IMR-90 (cell line): ENCODE data around the gene ZNF436. TPM values are rescaled to one million over a fixed set of nuclear protein-coding genes. Genes with fewer than 3 reads are reported as not detected.

ENCODE experiments used
- ATAC-seq: fragments of 200-7000 bp; cut with Tn5 transposase; 2 replicates; pipeline ENCODE4 v1.9.1; 2020; ENCODE audit warnings: low read depth, mild to moderate bottlenecking, moderate library complexity
- BruUV-seq: library from RNA; stranded (reverse); fragments of 400-500 nt; replicated peaks from 2 replicates; lab custom pipeline; 2021; lab: Mats Ljungman, UMichigan
- CTCF ChIA-PET: fragments of 300-600 bp; formaldehyde crosslinking; extraction: SDS; loops from one replicate; lab custom pipeline; 2021; ENCODE audit warnings: antibody characterized with exemption; lab: Yijun Ruan, JAX
- POLR2A ChIA-PET: fragments of 300-600 bp; sonication (Branson Sonifier 250); formaldehyde crosslinking; loops from one replicate; lab custom pipeline; 2022; ENCODE audit warnings: antibody characterized with exemption; ENCODE audit not compliant: unreplicated experiment; lab: Charles Lee
- DNase-seq: peaks from one replicate; pipeline ENCODE4 v3.0.0; 2013
- H2AFZ ChIP-seq: replicated peaks from 2 replicates; pipeline ENCODE3; 2013; ENCODE audit warnings: low read length, mild to moderate bottlenecking; ENCODE audit not compliant: poor library complexity
- H2AK5ac ChIP-seq: 2 replicates; pipeline ENCODE4 v1.6.1; 2013; ENCODE audit warnings: low read depth, low read length, inconsistent platforms
- H2AK9ac ChIP-seq: replicated peaks from 2 replicates; pipeline ENCODE3; 2013; ENCODE audit warnings: mild to moderate bottlenecking, low read depth, low read length, moderate library complexity; ENCODE audit not compliant: poor library complexity
- H2BK120ac ChIP-seq: 2 replicates; pipeline ENCODE4 v1.6.1; 2013; ENCODE audit warnings: low read depth, low read length, inconsistent platforms
- H2BK15ac ChIP-seq: 3 replicates; pipeline ENCODE4 v1.6.1; 2013; ENCODE audit warnings: low read depth, low read length, inconsistent platforms
- H2BK20ac ChIP-seq: 2 replicates; pipeline ENCODE4 v1.6.1; 2013; ENCODE audit warnings: low read depth, mild to moderate bottlenecking, inconsistent platforms, low read length, moderate library complexity
- H2BK5ac ChIP-seq: 2 replicates; pipeline ENCODE4 v1.6.1; 2013; ENCODE audit warnings: mild to moderate bottlenecking, low read depth, low read length, inconsistent platforms; ENCODE audit not compliant: poor library complexity, severe bottlenecking
- H3K14ac ChIP-seq: replicated peaks from 2 replicates; pipeline ENCODE4 v1.6.1; 2013; ENCODE audit warnings: low read depth, low read length, inconsistent platforms
- H3K18ac ChIP-seq: 2 replicates; pipeline ENCODE4 v1.6.1; 2013; ENCODE audit warnings: low read depth, low read length, control low read depth
- H3K23ac ChIP-seq: 2 replicates; pipeline ENCODE4 v1.6.1; 2013; ENCODE audit warnings: low read depth, low read length, inconsistent platforms
- H3K27ac ChIP-seq: 2 replicates; pipeline ENCODE4 v1.5.1; 2013; ENCODE audit warnings: mild to moderate bottlenecking, control low read depth, low read length; ENCODE audit not compliant: insufficient read depth
- H3K27me3 ChIP-seq: 2 replicates; pipeline ENCODE4 v1.6.1; 2013; ENCODE audit warnings: low read length; ENCODE audit not compliant: control insufficient read depth, insufficient read depth
- H3K36me3 ChIP-seq: 2 replicates; pipeline ENCODE4 v1.6.1; 2013; ENCODE audit warnings: low read length, mixed read lengths; ENCODE audit not compliant: control insufficient read depth, insufficient read depth
- H3K4ac ChIP-seq: 2 replicates; pipeline ENCODE4 v1.6.1; 2013; ENCODE audit warnings: low read depth, low read length, inconsistent platforms
- H3K4me1 ChIP-seq: 2 replicates; pipeline ENCODE4 v1.6.1; 2013; ENCODE audit warnings: low read length, mixed read lengths; ENCODE audit not compliant: control insufficient read depth, insufficient read depth
- H3K4me2 ChIP-seq: 2 replicates; pipeline ENCODE4 v1.6.1; 2013; ENCODE audit warnings: low read depth, mild to moderate bottlenecking, control low read depth, low read length, moderate library complexity
- H3K4me3 ChIP-seq: 2 replicates; pipeline ENCODE4 v1.5.1; 2013; ENCODE audit warnings: low read depth, mild to moderate bottlenecking, control low read depth, low read length, moderate library complexity; ENCODE audit not compliant: insufficient read depth
- H3K56ac ChIP-seq: 2 replicates; pipeline ENCODE4 v1.6.1; 2013; ENCODE audit warnings: low read length, inconsistent platforms; ENCODE audit not compliant: insufficient read depth; ENCODE audit errors: extremely low read depth
- H3K79me1 ChIP-seq, 2 experiments: 2 replicates each; pipeline ENCODE4 v1.6.1; 2013; ENCODE audit warnings: low read length in 2 of 2, inconsistent platforms in 1 of 2, low read depth in 1 of 2
- H3K9ac ChIP-seq: 2 replicates; pipeline ENCODE4 v1.6.1; 2013; ENCODE audit warnings: low read depth, low read length, control low read depth
- H3K9me1 ChIP-seq: 2 replicates; pipeline ENCODE4 v1.6.1; 2013; ENCODE audit warnings: low read length, inconsistent platforms; ENCODE audit not compliant: insufficient read depth
- H3K9me3 ChIP-seq: 2 replicates; pipeline ENCODE4 v1.6.1; 2013; ENCODE audit warnings: low read length; ENCODE audit not compliant: control insufficient read depth, insufficient read depth
- H4K20me1 ChIP-seq: 2 replicates; pipeline ENCODE4 v1.6.1; 2013; ENCODE audit warnings: low read length, inconsistent platforms; ENCODE audit not compliant: insufficient read depth
- H4K5ac ChIP-seq: 2 replicates; pipeline ENCODE4 v1.6.1; 2013; ENCODE audit warnings: mild to moderate bottlenecking, low read depth, low read length, control low read depth
- H4K8ac ChIP-seq, 2 experiments: 2 replicates each; pipeline ENCODE4 v1.6.1; 2013; ENCODE audit warnings: low read depth in 2 of 2, low read length in 2 of 2, control low read depth in 1 of 2, inconsistent platforms in 1 of 2
- H4K91ac ChIP-seq: 2 replicates; pipeline ENCODE4 v1.6.1; 2013; ENCODE audit warnings: low read depth, low read length, inconsistent platforms; ENCODE audit not compliant: insufficient read depth
- FOS ChIP-seq: fragments of 150-350 bp; IDR thresholded peaks from 2 replicates; pipeline ENCODE4 v1.6.1; 2016; ENCODE audit warnings: low read depth, low read length
- MXI1 ChIP-seq: IDR thresholded peaks from 2 replicates; pipeline ENCODE4 v1.6.1; 2012; ENCODE audit warnings: low read depth, mild to moderate bottlenecking, low read length, moderate library complexity, borderline replicate concordance
- NFE2L2 ChIP-seq: fragments of 150-350 bp; IDR thresholded peaks from 2 replicates; pipeline ENCODE4 v1.6.1; 2016; ENCODE audit warnings: low read depth, mild to moderate bottlenecking, low read length
- RCOR1 ChIP-seq: IDR thresholded peaks from 2 replicates; pipeline ENCODE4 v1.6.1; 2012; ENCODE audit warnings: mild to moderate bottlenecking, low read length, improper control_type of control experiment; ENCODE audit not compliant: insufficient replicate concordance
- WGBS, 2 experiments: methylation state at CpG; one replicate each; pipeline versions ENCODE4 v1.1.5 to v1.1.7; 2013; ENCODE audit warnings: missing lambda C conversion rate in 2 of 2; ENCODE audit not compliant: insufficient read length in 1 of 2; ENCODE audit errors: extremely low coverage in 2 of 2; 5-methylcytosine and 5-hydroxymethylcytosine counted together
- dilution Hi-C: fragments of 300-500 bp; cut with HindIII; formaldehyde crosslinking; loops from one replicate; pipeline ENCODE4 v1.14.3; 2018; ENCODE audit warnings: low sequenced_read_pairs; ENCODE audit not compliant: unreplicated experiment
- in situ Hi-C: fragments of 300-500 bp; cut with MboI; formaldehyde crosslinking; loops from 3 replicates; pipeline ENCODE4 v1.14.3; 2019; ENCODE audit warnings: low sequenced_read_pairs, inconsistent platforms, mixed read lengths
- intact Hi-C: fragments of 100-400 bp; cut with micrococcal nuclease; formaldehyde crosslinking; loops from 2 replicates; pipeline ENCODE4 v1.10.0; 2022
- polyA plus RNA-seq, 3 experiments: library from polyadenylated mRNA; depleted of rRNA; stranded (reverse); fragments of >200 nt; gene quantifications; 2 replicates each; pipeline ENCODE4 v1.2.3, GENCODE V29; 2012; ENCODE audit warnings: low replicate concordance in 1 of 3
- total RNA-seq: library from RNA; depleted of rRNA; stranded (reverse); fragments of >200 nt; gene quantifications from 2 replicates; pipeline ENCODE4 v1.2.3, GENCODE V29; 2012
- TF ChIP-seq, protein P1 (sequence below): conservative IDR thresholded peaks from 2 replicates; pipeline ENCODE4 v1.5.1; 2012; ENCODE audit warnings: mild to moderate bottlenecking, low read depth, low read length, improper control_type of control experiment

The ZNF436 gene
- total and polyA plus RNA-seq, 2 of the 4 experiments (the other 2 are of a cell fraction): 5.3 to 14.3 TPM

DNA sequence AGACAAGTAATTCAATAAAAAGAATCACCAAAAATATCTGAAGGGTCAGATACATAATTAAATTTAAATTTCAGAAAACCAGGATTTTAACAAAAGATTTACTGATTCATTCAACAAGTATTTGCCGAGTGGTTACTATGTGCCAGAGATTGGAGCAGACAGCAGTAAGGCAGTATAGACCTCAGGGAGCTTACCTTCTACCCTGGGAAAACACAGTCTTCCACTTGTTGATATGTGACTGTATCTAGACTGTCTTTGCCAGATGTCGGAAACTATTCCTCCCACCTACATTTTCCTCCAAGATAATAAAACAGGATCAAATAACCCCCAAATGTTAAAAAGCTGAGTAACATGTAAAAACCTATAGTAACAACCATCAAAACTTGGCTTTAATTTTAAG lies 31.8 kb downstream of the ZNF436 start:
- no TSS peak for BruUV-seq
- Histone ChIP-seq H2AFZ (no peak overlapping the region), H3K18ac (no peak overlapping the region), H3K14ac (no peak overlapping the region), H3K56ac (no peak overlapping the region), H3K9me1 (peaks cover 2% of the 10 kb centered on the region), H3K4me3 (no peak overlapping the region), H3K9ac (no peak overlapping the region), H2BK15ac (no peak overlapping the region), H3K27me3 (no peaks in the 10 kb centered on the region), H3K36me3 (peaks cover 31% of the 10 kb centered on the region), H2BK20ac (no peak overlapping the region), H2BK120ac (no peak overlapping the region), H2AK5ac (no peak overlapping the region), H3K4me2 (no peak overlapping the region), H2AK9ac (no peak overlapping the region), H3K9me3 (no peaks in the 10 kb centered on the region), H3K4me1 (peaks cover 4% of the 10 kb centered on the region; the same call in 1 of the 2 replicates), H4K5ac (no peak overlapping the region), H4K8ac (no peak overlapping the region), H2BK5ac (no peak overlapping the region), H4K20me1 (peaks cover 69% of the 10 kb centered on the region), H3K23ac (peak overlapping the region; percentile 62; the same call in 1 of the 2 replicates), H3K4ac (no peak overlapping the region), H3K79me1 (peaks cover 7 to 26% of the 10 kb centered on the region in 2 experiments; a peak in 3 of 4 replicates), H4K91ac (no peak overlapping the region), H3K27ac (no peak overlapping the region)
- ChIA-PET CTCF (no interaction called here), POLR2A (interaction anchor here (0.6 kb wide), 1 partner anchor 49 kb away, joined by 6 read pairs; no protein-coding TSS in a partner anchor)
- dilution Hi-C loops (loop anchor here (10.0 kb wide), 1 partner anchor 87 kb away; the partner anchor contains the start of gene TCEA3), intact Hi-C loops (no loop called here), in situ Hi-C loops (no loop called here)
- DNase-seq (peak; percentile 25), ATAC-seq (no peak)
- WGBS, 2 experiments: no CpG with 5 or more reads among the region's 2 CpGs
- no peak for TF ChIP-seq RCOR1
- TF ChIP-seq NFE2L2: no peak
- TF ChIP-seq, protein P1, sequence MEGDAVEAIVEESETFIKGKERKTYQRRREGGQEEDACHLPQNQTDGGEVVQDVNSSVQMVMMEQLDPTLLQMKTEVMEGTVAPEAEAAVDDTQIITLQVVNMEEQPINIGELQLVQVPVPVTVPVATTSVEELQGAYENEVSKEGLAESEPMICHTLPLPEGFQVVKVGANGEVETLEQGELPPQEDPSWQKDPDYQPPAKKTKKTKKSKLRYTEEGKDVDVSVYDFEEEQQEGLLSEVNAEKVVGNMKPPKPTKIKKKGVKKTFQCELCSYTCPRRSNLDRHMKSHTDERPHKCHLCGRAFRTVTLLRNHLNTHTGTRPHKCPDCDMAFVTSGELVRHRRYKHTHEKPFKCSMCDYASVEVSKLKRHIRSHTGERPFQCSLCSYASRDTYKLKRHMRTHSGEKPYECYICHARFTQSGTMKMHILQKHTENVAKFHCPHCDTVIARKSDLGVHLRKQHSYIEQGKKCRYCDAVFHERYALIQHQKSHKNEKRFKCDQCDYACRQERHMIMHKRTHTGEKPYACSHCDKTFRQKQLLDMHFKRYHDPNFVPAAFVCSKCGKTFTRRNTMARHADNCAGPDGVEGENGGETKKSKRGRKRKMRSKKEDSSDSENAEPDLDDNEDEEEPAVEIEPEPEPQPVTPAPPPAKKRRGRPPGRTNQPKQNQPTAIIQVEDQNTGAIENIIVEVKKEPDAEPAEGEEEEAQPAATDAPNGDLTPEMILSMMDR: no peak
- no peak for TF ChIP-seq MXI1
- no peak for TF ChIP-seq FOS
